ENCODE results near the gene NEUROD6.

Gene NEUROD6

GRCh38 chr7:31335884-31336201 is 4.7 kb downstream of the NEUROD6 start:
- no peak for TF ChIP-seq CTCF (IDR thresholded peaks at IDR 0.05; ENCODE audit: low read length, missing control alignments)
- DNase-seq (ENCODE audit: low read depth): no peak
- H3K4me3 ChIP-seq (replicated peaks; ENCODE audit: low read depth, low read length): no peak overlapping the region

- DNase-seq (ENCODE audit: low read depth): no peak
- H3K4me3 ChIP-seq (replicated peaks; ENCODE audit: low read depth, low read length): no peak overlapping the region
- no peak for TF ChIP-seq CTCF (IDR thresholded peaks at IDR 0.05; ENCODE audit: low read length, missing control alignments)
Measured at GRCh38 chr7:31335161-31335856, 5.2 kb downstream of the NEUROD6 start.

- no peak overlapping the region for H3K4me3 ChIP-seq (replicated peaks; ENCODE audit: low read depth, low read length)
- no peak for TF ChIP-seq CTCF (IDR thresholded peaks at IDR 0.05; ENCODE audit: low read length, missing control alignments)
- DNase-seq (ENCODE audit: low read depth): no peak
Measured at GRCh38 chr7:31333291-31333690, 7.2 kb downstream of the NEUROD6 start.

- H3K4me3 ChIP-seq (replicated peaks; ENCODE audit: low read depth, low read length): no peak overlapping the region
- no peak for TF ChIP-seq CTCF (IDR thresholded peaks at IDR 0.05; ENCODE audit: low read length, missing control alignments)
- DNase-seq (ENCODE audit: low read depth): no peak
Measured at GRCh38 chr7:31327071-31327470, 13.5 kb downstream of the NEUROD6 start.

GRCh38 chr7:31326416-31326815 is 14.1 kb downstream of the NEUROD6 start:
- DNase-seq (ENCODE audit: low read depth): no peak
- no peak for TF ChIP-seq CTCF (IDR thresholded peaks at IDR 0.05; ENCODE audit: low read length, missing control alignments)
- H3K4me3 ChIP-seq (replicated peaks; ENCODE audit: low read depth, low read length): no peak overlapping the region

GRCh38 chr7:31323101-31323500 is 17.4 kb downstream of the NEUROD6 start:
- DNase-seq (ENCODE audit: low read depth): no peak
- no peak overlapping the region for H3K4me3 ChIP-seq (replicated peaks; ENCODE audit: low read depth, low read length)
- no peak for TF ChIP-seq CTCF (IDR thresholded peaks at IDR 0.05; ENCODE audit: low read length, missing control alignments)

- DNase-seq (ENCODE audit: low read depth): no peak
- TF ChIP-seq CTCF (IDR thresholded peaks at IDR 0.05; ENCODE audit: low read length, missing control alignments): no peak
- no peak overlapping the region for H3K4me3 ChIP-seq (replicated peaks; ENCODE audit: low read depth, low read length)
Measured at GRCh38 chr7:31320675-31321074, 19.9 kb downstream of the NEUROD6 start.

Data from fibroblast of pulmonary artery (primary cell).